GM23338 (cell line): ENCODE data around the gene UCP1. TPM values are rescaled to one million over a fixed set of nuclear protein-coding genes. Genes with fewer than 3 reads are reported as not detected.

Experiments
- ATAC-seq: fragments of 200-7000 bp; cut with Tn5 transposase; 3 replicates; pipeline ENCODE4 v1.9.1; 2020
- DNase-seq: peaks from one replicate; pipeline ENCODE4 v3.0.0-alpha.2; 2015; ENCODE audit warnings: low spot score
- H2AFZ ChIP-seq: fragments of 200-600 bp; sonication (generic); 2 replicates; pipeline ENCODE4 v1.8.0; 2016; ENCODE audit warnings: antibody characterized with exemption, mild to moderate bottlenecking, moderate library complexity
- H3F3A ChIP-seq: fragments of 200-600 bp; sonication (generic); replicated peaks from 2 replicates; pipeline ENCODE4 v1.8.0; 2017; ENCODE audit warnings: antibody characterized with exemption, mixed run types, low read depth
- H3K27ac ChIP-seq: fragments of 200-600 bp; sonication (generic); 2 replicates; pipeline ENCODE4 v1.6.1; 2016; ENCODE audit warnings: low read depth
- H3K27me3 ChIP-seq: fragments of 200-600 bp; sonication (generic); 2 replicates; pipeline ENCODE4 v1.8.0; 2016; ENCODE audit warnings: mild to moderate bottlenecking, mixed run types, moderate library complexity; ENCODE audit not compliant: insufficient read depth
- H3K36me3 ChIP-seq: fragments of 200-600 bp; sonication (generic); 2 replicates; pipeline ENCODE4 v1.8.0; 2016; ENCODE audit warnings: mild to moderate bottlenecking; ENCODE audit not compliant: insufficient read depth
- H3K4me1 ChIP-seq: fragments of 200-600 bp; sonication (generic); 2 replicates; pipeline ENCODE4 v1.8.0; 2016; ENCODE audit warnings: mild to moderate bottlenecking, moderate library complexity; ENCODE audit not compliant: insufficient read depth
- H3K4me2 ChIP-seq: fragments of 200-600 bp; sonication (generic); 2 replicates; pipeline ENCODE4 v1.7.1; 2017; ENCODE audit warnings: mixed run types
- H3K4me3 ChIP-seq: fragments of 200-600 bp; sonication (generic); 2 replicates; pipeline ENCODE4 v1.6.1; 2016; ENCODE audit warnings: mixed run types
- H3K79me2 ChIP-seq: fragments of 200-600 bp; sonication (generic); replicated peaks from 2 replicates; pipeline ENCODE4 v1.8.0; 2017; ENCODE audit warnings: mild to moderate bottlenecking; ENCODE audit not compliant: insufficient read depth
- H3K9me2 ChIP-seq: fragments of 200-600 bp; sonication (generic); 2 replicates; pipeline ENCODE4 v1.8.0; 2017; ENCODE audit not compliant: insufficient read depth
- H4K20me1 ChIP-seq: fragments of 200-600 bp; sonication (generic); replicated peaks from 2 replicates; pipeline ENCODE4 v1.8.0; 2017; ENCODE audit warnings: mild to moderate bottlenecking; ENCODE audit not compliant: insufficient read depth
- H3K27ac Mint-ChIP-seq: 2 replicates; pipeline ENCODE4 v1.8.0; 2020; ENCODE audit warnings: inconsistent platforms, mild to moderate bottlenecking, moderate library complexity, mixed read lengths
- H3K27me3 Mint-ChIP-seq: 3 replicates; pipeline ENCODE4 v1.8.0; 2022; ENCODE audit warnings: low read depth, mild to moderate bottlenecking, moderate library complexity, mixed read lengths, inconsistent platforms; ENCODE audit not compliant: insufficient read depth, poor library complexity
- H3K36me3 Mint-ChIP-seq: 3 replicates; pipeline ENCODE4 v1.8.0; 2021; ENCODE audit warnings: low read depth, mild to moderate bottlenecking, inconsistent platforms, moderate library complexity, mixed read lengths
- H3K4me1 Mint-ChIP-seq: 3 replicates; pipeline ENCODE4 v1.8.0; 2020; ENCODE audit warnings: mild to moderate bottlenecking, inconsistent platforms, mixed read lengths
- H3K4me3 Mint-ChIP-seq: 3 replicates; pipeline ENCODE4 v1.8.0; 2021; ENCODE audit warnings: moderate library complexity, mild to moderate bottlenecking, inconsistent platforms, mixed read lengths
- H3K9me3 Mint-ChIP-seq: 3 replicates; pipeline ENCODE4 v1.8.0; 2020; ENCODE audit warnings: moderate library complexity, mild to moderate bottlenecking, inconsistent platforms, mixed read lengths
- STAT1 ChIP-seq: IDR thresholded peaks from one replicate; pipeline ENCODE4 v1.6.1; 2016; ENCODE audit warnings: antibody characterized with exemption; ENCODE audit not compliant: unreplicated experiment
- ZNF114 ChIP-seq: fragments of 250-450 bp; sonication (Bioruptor Pico); IDR thresholded peaks from 2 replicates; pipeline ENCODE4 v1.5.0; 2020; ENCODE audit warnings: mild to moderate bottlenecking, moderate library complexity
- ZNF331 ChIP-seq: fragments of 250-450 bp; sonication (Bioruptor Pico); IDR thresholded peaks from 2 replicates; pipeline ENCODE4 v1.5.0; 2020; ENCODE audit warnings: low read depth, mild to moderate bottlenecking, moderate library complexity
- polyA plus RNA-seq: library from polyadenylated mRNA; unstranded; fragments of >200 nt; fragmentation: Nextera tagmentation; extraction: Ambion mirVana; gene quantifications from 2 replicates; pipeline ENCODE4 v1.2.1, GENCODE V29; 2016
- total RNA-seq: library from RNA; depleted of rRNA; stranded (reverse); fragments of >200 nt; shearing (Covaris generic); gene quantifications from 2 replicates; pipeline ENCODE4 v1.2.3, GENCODE V29; 2014
- TF ChIP-seq, protein P1 (sequence below): IDR thresholded peaks from 2 replicates; pipeline ENCODE4 v1.6.1; 2016; ENCODE audit warnings: antibody characterized with exemption
- TF ChIP-seq, protein P2 (sequence below), 2 experiments: fragments of 200-600 bp in 1 of 2; sonication (generic) in 1 of 2; conservative IDR thresholded peaks; 2 replicates each; pipeline versions ENCODE4 v1.5.1 to v1.6.1; 2016 to 2017; ENCODE audit warnings: antibody characterized with exemption in 2 of 2, low read depth in 2 of 2, mild to moderate bottlenecking in 2 of 2, moderate library complexity in 1 of 2

Gene UCP1
- total and polyA plus RNA-seq, 2 experiments from 2014 or later, result 0.21 TPM; not detected in 1

DNA sequence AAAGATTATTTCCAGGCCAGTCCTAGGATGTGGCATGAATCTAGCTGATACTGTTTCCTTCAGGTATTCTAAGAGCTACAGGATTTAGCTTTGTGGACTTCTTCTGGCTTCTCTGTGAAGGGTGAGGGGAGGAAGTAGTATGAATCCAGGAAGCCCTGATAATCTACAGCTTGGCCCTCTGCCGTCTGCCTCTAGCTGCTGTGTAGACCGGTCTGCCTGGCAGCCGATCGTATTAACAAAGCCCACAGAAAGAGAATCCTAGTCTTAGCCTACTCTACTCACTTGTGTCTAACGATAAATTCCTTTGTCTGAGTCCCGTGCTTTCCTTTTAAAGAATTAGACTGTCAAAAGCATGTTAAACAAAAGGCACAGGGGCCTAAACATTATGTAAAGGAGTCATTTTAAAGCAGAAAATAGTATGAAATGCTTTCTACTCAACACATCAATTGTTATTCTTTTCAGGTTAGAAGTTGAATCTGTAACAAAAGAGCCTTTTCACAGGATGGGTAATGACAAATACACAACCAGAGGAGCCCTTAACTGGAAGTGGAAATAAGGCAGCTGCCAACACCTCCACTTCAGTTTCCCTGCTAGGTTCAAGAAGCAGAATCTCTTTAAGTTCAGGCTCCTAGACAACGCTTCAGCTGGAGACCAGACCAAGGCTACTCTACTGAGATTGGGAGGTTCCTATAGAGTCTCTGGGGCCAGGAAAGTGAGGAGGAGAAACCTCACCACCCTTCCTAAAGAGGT is 48.9 kb upstream of the UCP1 start:
- no peak overlapping the region for H3K27ac Mint-ChIP-seq
- Histone ChIP-seq H2AFZ (peak overlapping the region; percentile 23; the same call in 1 of the 2 replicates), H3F3A (no peaks in the 10 kb centered on the region), H3K4me1 (peaks cover 18% of the 10 kb centered on the region), H3K4me3 (no peak overlapping the region), H3K4me2 (peak overlapping the region; percentile 22; the same call in 1 of the 2 replicates), H4K20me1 (no peaks in the 10 kb centered on the region), H3K79me2 (no peaks in the 10 kb centered on the region), H3K9me2 (peaks cover 5% of the 10 kb centered on the region; the same call in 1 of the 2 replicates), H3K27me3 (no peaks in the 10 kb centered on the region), H3K27ac (0 out of 2 replicates have a peak overlapping the region, but pooled peaks have one; percentile 1), H3K36me3 (no peaks in the 10 kb centered on the region)
- no peak overlapping the region for H3K4me3 Mint-ChIP-seq
- no peaks in the 10 kb centered on the region for H3K4me1 Mint-ChIP-seq
- TF ChIP-seq, protein P1, sequence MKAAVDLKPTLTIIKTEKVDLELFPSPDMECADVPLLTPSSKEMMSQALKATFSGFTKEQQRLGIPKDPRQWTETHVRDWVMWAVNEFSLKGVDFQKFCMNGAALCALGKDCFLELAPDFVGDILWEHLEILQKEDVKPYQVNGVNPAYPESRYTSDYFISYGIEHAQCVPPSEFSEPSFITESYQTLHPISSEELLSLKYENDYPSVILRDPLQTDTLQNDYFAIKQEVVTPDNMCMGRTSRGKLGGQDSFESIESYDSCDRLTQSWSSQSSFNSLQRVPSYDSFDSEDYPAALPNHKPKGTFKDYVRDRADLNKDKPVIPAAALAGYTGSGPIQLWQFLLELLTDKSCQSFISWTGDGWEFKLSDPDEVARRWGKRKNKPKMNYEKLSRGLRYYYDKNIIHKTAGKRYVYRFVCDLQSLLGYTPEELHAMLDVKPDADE, result no peak
- no peak for TF ChIP-seq ZNF331 (CRISPR knock-in tag)
- no peak for TF ChIP-seq STAT1
- TF ChIP-seq, protein P2, sequence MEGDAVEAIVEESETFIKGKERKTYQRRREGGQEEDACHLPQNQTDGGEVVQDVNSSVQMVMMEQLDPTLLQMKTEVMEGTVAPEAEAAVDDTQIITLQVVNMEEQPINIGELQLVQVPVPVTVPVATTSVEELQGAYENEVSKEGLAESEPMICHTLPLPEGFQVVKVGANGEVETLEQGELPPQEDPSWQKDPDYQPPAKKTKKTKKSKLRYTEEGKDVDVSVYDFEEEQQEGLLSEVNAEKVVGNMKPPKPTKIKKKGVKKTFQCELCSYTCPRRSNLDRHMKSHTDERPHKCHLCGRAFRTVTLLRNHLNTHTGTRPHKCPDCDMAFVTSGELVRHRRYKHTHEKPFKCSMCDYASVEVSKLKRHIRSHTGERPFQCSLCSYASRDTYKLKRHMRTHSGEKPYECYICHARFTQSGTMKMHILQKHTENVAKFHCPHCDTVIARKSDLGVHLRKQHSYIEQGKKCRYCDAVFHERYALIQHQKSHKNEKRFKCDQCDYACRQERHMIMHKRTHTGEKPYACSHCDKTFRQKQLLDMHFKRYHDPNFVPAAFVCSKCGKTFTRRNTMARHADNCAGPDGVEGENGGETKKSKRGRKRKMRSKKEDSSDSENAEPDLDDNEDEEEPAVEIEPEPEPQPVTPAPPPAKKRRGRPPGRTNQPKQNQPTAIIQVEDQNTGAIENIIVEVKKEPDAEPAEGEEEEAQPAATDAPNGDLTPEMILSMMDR (conservative IDR thresholded peaks at IDR 0.05; ENCODE audit: low read depth in 2 of 2), result no peak
- no peak for TF ChIP-seq ZNF114
- no peaks in the 10 kb centered on the region for H3K36me3 Mint-ChIP-seq
- no peaks in the 10 kb centered on the region for H3K9me3 Mint-ChIP-seq
- ATAC-seq (peak; percentile 85), DNase-seq (peak; percentile 22)
- no peaks in the 10 kb centered on the region for H3K27me3 Mint-ChIP-seq

DNA sequence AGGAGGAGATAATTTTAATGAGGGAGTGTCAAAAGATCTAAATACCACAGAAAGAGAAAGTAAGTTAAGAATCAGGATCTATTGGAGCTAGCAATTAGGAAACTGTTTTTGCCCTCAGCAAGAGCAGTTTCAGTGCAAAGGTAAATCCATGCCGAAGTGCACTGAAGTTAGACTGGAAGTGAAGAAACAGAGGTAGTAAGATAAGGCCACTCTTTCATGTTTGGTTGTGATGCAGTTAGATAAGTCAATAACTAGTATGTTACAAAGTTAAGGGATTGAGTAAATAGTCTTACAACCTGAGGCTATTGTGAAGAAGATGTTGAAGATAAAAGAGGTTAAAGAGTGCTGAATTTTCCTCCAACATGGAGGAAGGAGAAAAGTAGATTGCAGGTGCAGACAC is 46.7 kb upstream of the UCP1 start:
- no peak overlapping the region for H2AFZ ChIP-seq
- DNase-seq, result no peak
- H3K27ac Mint-ChIP-seq, result no peak overlapping the region
- no peak for ATAC-seq
- no peaks in the 10 kb centered on the region for H4K20me1 ChIP-seq
- H3K27me3 ChIP-seq, result no peaks in the 10 kb centered on the region
- H3K4me1 Mint-ChIP-seq, result no peaks in the 10 kb centered on the region
- no peaks in the 10 kb centered on the region for H3F3A ChIP-seq
- H3K36me3 Mint-ChIP-seq, result no peaks in the 10 kb centered on the region
- no peak overlapping the region for H3K4me3 Mint-ChIP-seq
- TF ChIP-seq, protein P1, result no peak
- no peak overlapping the region for H3K4me3 ChIP-seq
- H3K27ac ChIP-seq, result no peak overlapping the region
- no peaks in the 10 kb centered on the region for H3K36me3 ChIP-seq
- peaks cover 19% of the 10 kb centered on the region for H3K4me1 ChIP-seq
- H3K9me2 ChIP-seq, result peaks cover 5% of the 10 kb centered on the region; the same call in 1 of the 2 replicates
- no peaks in the 10 kb centered on the region for H3K9me3 Mint-ChIP-seq
- H3K27me3 Mint-ChIP-seq, result no peaks in the 10 kb centered on the region
- H3K4me2 ChIP-seq, result no peak overlapping the region
- H3K79me2 ChIP-seq, result no peaks in the 10 kb centered on the region
